Measurements from ENCODE around the gene TBC1D22A.

TBC1D22A gene

DNA sequence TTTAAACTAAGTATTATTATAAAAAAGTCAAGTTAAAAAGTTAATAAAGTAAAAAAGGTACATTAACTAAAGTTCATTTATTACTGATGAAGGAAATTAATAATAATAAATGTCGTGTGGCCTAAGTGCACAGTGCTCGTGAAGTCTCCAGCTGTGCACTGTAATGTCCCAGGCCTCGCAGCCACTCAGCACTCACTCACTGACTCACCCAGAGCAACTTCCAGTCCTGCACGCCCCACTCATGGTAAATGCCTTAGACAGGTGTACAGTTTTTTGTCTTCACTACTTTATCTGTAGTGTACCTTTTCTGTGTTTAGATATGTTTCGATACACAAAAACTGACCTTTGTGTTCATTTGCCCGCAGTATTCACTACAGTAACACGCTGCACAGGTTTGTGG is 175.5 kb downstream of the TBC1D22A start:
- FAIRE-seq = no peak

GRCh38 chr22:46941968-46942798 is 179.7 kb downstream of the TBC1D22A start:
- no peak for FAIRE-seq

GRCh38 chr22:46942799-46943785 is 180.6 kb downstream of the TBC1D22A start:
- no peak for FAIRE-seq

DNA sequence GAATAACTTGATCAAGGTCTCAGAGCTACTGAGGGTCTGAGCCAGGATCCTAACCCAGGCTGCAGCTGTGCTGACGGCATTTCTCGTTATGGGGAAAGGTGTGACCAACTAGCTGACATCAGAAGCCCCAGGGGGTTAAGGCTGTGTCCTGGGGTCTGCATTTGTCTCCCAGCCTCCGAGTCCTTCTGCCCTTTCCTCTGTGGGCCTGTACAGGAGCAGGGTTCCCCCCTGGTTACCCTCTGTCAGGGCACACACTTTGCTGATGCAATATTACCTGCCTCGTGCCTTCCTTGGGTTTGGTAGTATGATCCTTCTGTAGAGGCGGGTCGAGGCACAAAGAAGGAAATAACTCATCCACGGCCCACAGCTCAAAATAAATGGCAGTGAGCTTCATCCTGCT is 183.0 kb downstream of the TBC1D22A start:
- no peak for FAIRE-seq

GRCh38 chr22:46946383-46946962 is 184.0 kb downstream of the TBC1D22A start:
- no peak for FAIRE-seq

DNA sequence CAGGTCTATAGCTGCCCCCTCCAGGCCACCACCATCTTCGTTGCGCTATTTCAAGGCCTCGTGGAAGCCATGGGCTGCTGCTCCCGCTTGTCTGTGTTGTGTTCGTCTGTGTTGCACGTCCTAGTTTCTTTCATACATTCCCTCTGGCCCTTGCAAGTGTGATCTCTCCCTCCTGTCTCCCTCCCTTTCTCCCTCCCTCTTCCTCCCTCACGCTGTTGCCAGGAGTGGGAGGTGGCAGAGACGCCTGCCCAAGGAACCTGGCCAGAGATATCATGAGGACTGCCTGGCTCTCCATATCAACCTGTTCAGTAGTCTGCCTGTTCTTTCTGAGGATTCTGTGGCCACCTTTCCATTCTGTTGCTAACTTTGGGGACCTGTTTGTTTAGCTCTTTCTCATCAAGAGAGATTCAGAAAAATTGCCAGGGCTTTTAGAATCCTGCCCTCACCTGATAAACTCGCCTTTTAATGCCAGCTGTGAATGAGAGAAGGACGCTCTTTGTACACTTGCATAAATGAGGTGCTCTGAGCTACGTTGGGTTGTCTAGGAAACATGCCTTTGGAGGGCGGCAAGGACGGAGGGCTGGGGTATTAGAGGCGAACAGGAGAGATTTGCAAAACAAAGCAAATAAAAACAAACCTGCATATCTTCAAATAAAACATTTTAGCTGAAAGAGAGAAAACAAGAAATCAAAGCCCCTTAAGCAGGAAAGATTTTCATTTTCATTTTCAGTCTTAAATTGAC is 185.2 kb downstream of the TBC1D22A start:
- no peak for FAIRE-seq

- FAIRE-seq = no peak
Measured at GRCh38 chr22:46948411-46949144, 186.1 kb downstream of the TBC1D22A start.

- no peak for FAIRE-seq
Measured at GRCh38 chr22:46951350-46951749, 188.9 kb downstream of the TBC1D22A start.

- no peak for FAIRE-seq
Measured at GRCh38 chr22:46951973-46952372, 189.5 kb downstream of the TBC1D22A start.

DNA sequence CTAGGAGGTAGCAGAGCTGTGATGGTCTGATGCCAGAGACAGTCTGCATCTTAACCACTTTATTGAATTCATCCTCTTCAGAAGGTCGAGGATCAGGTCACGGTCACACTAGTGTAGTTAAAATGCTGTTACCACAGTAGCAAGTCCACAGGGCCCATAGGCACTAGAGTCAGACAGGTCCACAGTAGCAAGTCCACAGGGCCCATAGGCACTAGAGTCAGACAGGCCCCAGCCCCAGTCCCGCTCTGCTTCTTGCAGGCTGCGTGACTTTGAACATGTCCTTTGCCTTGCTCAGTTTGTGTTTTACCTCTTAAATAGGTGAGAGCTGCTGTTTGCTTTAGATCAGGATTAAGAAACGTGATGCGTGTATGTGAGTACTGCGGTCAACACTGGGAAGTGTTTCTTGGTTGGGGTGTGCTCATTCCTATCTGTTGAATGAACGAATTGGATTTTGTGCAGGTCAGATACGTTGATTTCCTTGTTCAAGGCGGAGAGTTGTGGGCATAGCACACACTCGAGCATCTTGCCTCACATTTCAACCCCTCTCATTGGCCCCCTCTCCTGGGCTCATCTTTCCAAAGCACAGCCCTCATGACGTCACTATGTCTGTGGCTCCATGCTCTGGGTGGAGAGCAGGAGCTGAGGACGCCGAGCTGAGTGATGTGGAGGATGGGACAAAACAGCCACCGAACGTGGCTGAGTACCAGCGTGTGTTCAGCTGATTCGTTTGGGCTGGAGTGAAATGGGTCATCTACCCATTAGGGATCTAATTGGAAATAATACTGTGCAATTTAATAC is 191.7 kb downstream of the TBC1D22A start:
- no peak for FAIRE-seq

- no peak for FAIRE-seq
Measured at GRCh38 chr22:46954781-46955180, 192.3 kb downstream of the TBC1D22A start.

- no peak for FAIRE-seq
Measured at GRCh38 chr22:46956498-46957215, 194.2 kb downstream of the TBC1D22A start.

- FAIRE-seq = no peak
Measured at GRCh38 chr22:46957521-46957920, 195.1 kb downstream of the TBC1D22A start.

DNA sequence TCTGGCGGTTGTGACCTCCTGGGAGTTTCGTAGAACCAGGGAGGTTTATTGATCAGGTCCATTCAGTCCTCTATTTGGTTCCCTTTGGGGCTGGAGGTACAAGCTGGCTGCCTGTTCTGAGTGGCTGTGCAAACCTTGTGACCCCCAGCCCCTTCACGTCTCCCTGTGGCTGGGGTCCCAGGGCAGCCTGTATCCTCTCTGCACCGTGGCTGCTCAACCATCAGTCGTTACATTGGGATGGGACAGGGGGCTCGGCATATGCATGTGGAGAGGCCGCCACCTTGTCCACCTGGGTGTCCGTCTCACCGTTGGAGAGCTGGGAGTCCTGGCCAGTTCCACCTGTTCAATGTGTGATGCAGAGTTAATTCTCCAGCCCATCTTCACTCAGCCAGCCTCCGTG is 195.7 kb downstream of the TBC1D22A start:
- FAIRE-seq = no peak

GRCh38 chr22:46958658-46959057 is 196.2 kb downstream of the TBC1D22A start:
- no peak for FAIRE-seq

GRCh38 chr22:46959369-46959768 is 196.9 kb downstream of the TBC1D22A start:
- no peak for FAIRE-seq

GRCh38 chr22:46961591-46962295 is 199.3 kb downstream of the TBC1D22A start:
- FAIRE-seq = no peak

GRCh38 chr22:46962406-46962805 is 200.0 kb downstream of the TBC1D22A start:
- no peak for FAIRE-seq

DNA sequence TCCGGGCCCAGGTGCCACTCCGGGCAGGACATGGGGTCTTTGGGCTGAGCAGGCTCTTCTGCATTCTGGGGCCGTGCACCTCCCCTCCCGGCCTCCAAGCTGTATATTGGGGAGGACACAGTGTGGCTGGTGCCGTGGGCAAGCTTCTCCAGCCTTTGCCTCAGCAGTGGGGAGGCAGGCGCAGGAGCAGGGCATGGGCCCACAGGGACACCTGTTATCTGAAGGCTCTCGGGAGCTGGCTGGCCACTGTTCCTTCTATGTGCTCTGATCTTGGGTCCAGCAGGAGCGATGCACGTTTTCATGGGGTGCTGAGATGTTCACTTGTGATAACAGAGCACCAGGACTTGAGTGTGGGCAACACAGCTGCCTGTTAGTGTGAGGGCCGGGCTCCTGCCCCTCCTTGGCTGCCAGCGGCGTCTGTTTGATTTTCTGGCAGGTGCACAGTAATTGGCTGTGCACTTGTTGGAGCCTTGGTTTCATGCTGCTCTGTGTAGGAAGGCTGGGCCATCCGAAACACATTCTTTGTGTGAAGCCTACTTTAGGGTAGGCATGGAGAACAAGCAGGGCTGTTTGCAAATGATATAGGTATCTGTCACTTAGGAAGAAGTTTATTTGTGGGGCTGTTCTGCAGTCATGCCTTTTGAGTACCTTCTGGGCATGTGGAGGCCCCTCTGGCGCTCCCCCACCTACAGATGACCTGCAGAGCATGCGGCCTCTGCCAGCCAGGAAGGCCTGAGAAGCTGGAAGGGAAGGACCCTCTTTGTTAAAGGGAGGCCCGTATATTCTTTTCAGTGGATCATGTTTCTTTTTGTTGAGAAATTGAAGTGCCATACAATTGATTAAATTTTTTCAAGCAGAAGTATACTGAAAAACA is 201.5 kb downstream of the TBC1D22A start:
- FAIRE-seq = no peak
